HepG2 (cell line): ENCODE data around the gene RAE1. TPM values are rescaled to one million over a fixed set of nuclear protein-coding genes. Genes with fewer than 3 reads are reported as not detected.
A peak's percentile ranks its signal among the peaks of the same experiment; 100 is the strongest.

Experiments used
- ATAC-seq: fragments of 200-7000 bp; cut with Tn5 transposase; 3 replicates; pipeline ENCODE4 v1.9.1; 2020; ENCODE audit warnings: mild to moderate bottlenecking, moderate library complexity
- BruUV-seq: library from RNA; stranded (reverse); fragments of 400-500 nt; replicated peaks from 2 replicates; lab custom pipeline; 2021; lab: Mats Ljungman, UMichigan
- CTCF ChIA-PET: fragments of 300-600 bp; formaldehyde crosslinking; extraction: SDS; loops from one replicate; lab custom pipeline; 2021; ENCODE audit warnings: low total read pairs, inconsistent platforms, low intra/inter-chr PET ratio; lab: Yijun Ruan, JAX
- POLR2A ChIA-PET: fragments of 350-600 bp; sonication (Branson Sonifier 250); formaldehyde crosslinking; loops from one replicate; lab custom pipeline; 2020; ENCODE audit warnings: antibody characterized with exemption, inconsistent platforms; lab: Yijun Ruan, JAX
- DNase-seq: peaks from one replicate; pipeline ENCODE4 v3.0.0-alpha.2; 2015; ENCODE audit warnings: low spot score
- FAIRE-seq: peaks from 3 replicates; lab custom pipeline; 2011; peaks lifted over from hg19 to GRCh38; lab: Jason Lieb, UNC
- H2AFZ ChIP-seq: one replicate; pipeline ENCODE4 v1.6.1; 2011; ENCODE audit warnings: low read length, inconsistent platforms
- H3K27ac ChIP-seq: fragments of 300-600 bp; 3 replicates; pipeline ENCODE4 v1.8.0; 2011; ENCODE audit warnings: mixed run types, mild to moderate bottlenecking, mixed read lengths, low read length, inconsistent platforms; ENCODE audit not compliant: insufficient read depth; ENCODE audit errors: extremely low read length
- H3K27me3 ChIP-seq, 2 experiments: fragments of 200-600 bp in 1 of 2; 2 replicates in 1 of 2; 3 replicates in 1 of 2; pipeline versions ENCODE4 v1.6.0 to v1.8.0; 2011; ENCODE audit warnings: low read length in 2 of 2, mild to moderate bottlenecking in 2 of 2, moderate library complexity in 2 of 2, inconsistent platforms in 1 of 2; ENCODE audit not compliant: insufficient read depth in 2 of 2, control insufficient read depth in 1 of 2
- H3K36me3 ChIP-seq, 2 experiments: fragments of 200-600 bp in 1 of 2; replicated peaks in 1 of 2; 2 replicates in 1 of 2; 3 replicates in 1 of 2; pipeline versions ENCODE4 v1.5.1 to v1.8.0; 2011; ENCODE audit warnings: low read length in 2 of 2, inconsistent platforms in 1 of 2; ENCODE audit not compliant: insufficient read depth in 2 of 2, control insufficient read depth in 1 of 2
- H3K4me1 ChIP-seq: 2 replicates; pipeline ENCODE4 v1.5.1; 2012; ENCODE audit warnings: low read length, inconsistent platforms; ENCODE audit not compliant: insufficient read depth
- H3K4me2 ChIP-seq: 2 replicates; pipeline ENCODE4 v1.6.0; 2011; ENCODE audit warnings: low read depth, low read length, inconsistent platforms
- H3K4me3 ChIP-seq, 3 experiments: fragments of 200-600 bp in 1 of 3; sonication (generic), shearing (Covaris generic) in 1 of 3; replicated peaks in 1 of 3; 2 replicates each; pipeline ENCODE4 v1.5.1; 2011 to 2016; ENCODE audit warnings: low read length in 3 of 3, inconsistent platforms in 2 of 3, low read depth in 2 of 3, mild to moderate bottlenecking in 2 of 3, control low read depth in 1 of 3, mixed read lengths in 1 of 3; ENCODE audit not compliant: insufficient read depth in 1 of 3
- H3K79me2 ChIP-seq: one replicate; pipeline ENCODE4 v1.6.1; 2011; ENCODE audit warnings: low read length, inconsistent platforms; ENCODE audit not compliant: insufficient read depth
- H3K9ac ChIP-seq: 2 replicates; pipeline ENCODE4 v1.6.0; 2011; ENCODE audit warnings: mild to moderate bottlenecking, low read depth, low read length, inconsistent platforms; ENCODE audit not compliant: insufficient read depth
- H3K9me3 ChIP-seq: 2 replicates; pipeline ENCODE4 v1.5.1; 2012; ENCODE audit warnings: mild to moderate bottlenecking, low read length
- H4K20me1 ChIP-seq: 2 replicates; pipeline ENCODE4 v1.6.0; 2011; ENCODE audit warnings: inconsistent platforms, mild to moderate bottlenecking, low read length, moderate library complexity; ENCODE audit not compliant: insufficient read depth
- ATF4 ChIP-seq, 2 experiments: fragments of 450-650 bp in 1 of 2; sonication (generic) in 1 of 2; formaldehyde crosslinking; IDR thresholded peaks; 2 replicates each; pipeline versions ENCODE4 v1.5.0 to v1.8.0; 2020 to 2022; ENCODE audit warnings: mild to moderate bottlenecking in 1 of 2, missing genetic modification reagents in 1 of 2
- ATRX ChIP-seq: sonication (generic); formaldehyde crosslinking; IDR thresholded peaks from 2 replicates; pipeline ENCODE4 v1.4.0; 2020; ENCODE audit warnings: missing genetic modification reagents, borderline replicate concordance
- HIVEP1 ChIP-seq: sonication (generic); formaldehyde crosslinking; IDR thresholded peaks from 2 replicates; pipeline ENCODE4 v1.4.0; 2020; ENCODE audit warnings: mild to moderate bottlenecking, missing genetic modification reagents
- NKX3-1 ChIP-seq: sonication (generic); formaldehyde crosslinking; IDR thresholded peaks from 2 replicates; pipeline ENCODE4 v1.5.0; 2020; ENCODE audit warnings: missing genetic modification reagents
- SRSF4 ChIP-seq: fragments of 200-400 bp; formaldehyde crosslinking; IDR thresholded peaks from one replicate; pipeline ENCODE4 v1.6.1; 2018; ENCODE audit warnings: mild to moderate bottlenecking, low read depth, low read length, moderate library complexity; ENCODE audit not compliant: poor library complexity, severe bottlenecking
- TCF12 ChIP-seq, 2 experiments: fragments of 450-650 bp in 1 of 2; sonication (generic) in 1 of 2; formaldehyde crosslinking in 1 of 2; IDR thresholded peaks; 2 replicates each; pipeline versions ENCODE4 v1.6.1 to v1.8.0; 2017 to 2022; ENCODE audit warnings: antibody characterized with exemption in 1 of 2, mild to moderate bottlenecking in 1 of 2, missing genetic modification reagents in 1 of 2, moderate library complexity in 1 of 2
- ZC3H13 ChIP-seq: sonication (generic); formaldehyde crosslinking; IDR thresholded peaks from 2 replicates; pipeline ENCODE4 v1.8.1; 2023; ENCODE audit warnings: mild to moderate bottlenecking, missing genetic modification reagents, moderate library complexity
- ZNF432 ChIP-seq: sonication (generic); formaldehyde crosslinking; IDR thresholded peaks from 2 replicates; pipeline ENCODE4 v1.5.0; 2020; ENCODE audit warnings: missing genetic modification reagents, mild to moderate bottlenecking, borderline replicate concordance
- ZNF703 ChIP-seq: sonication (generic); formaldehyde crosslinking; IDR thresholded peaks from 2 replicates; pipeline ENCODE4 v1.5.1; 2020; ENCODE audit warnings: missing genetic modification reagents, mild to moderate bottlenecking, moderate library complexity, borderline replicate concordance
- ZNF883 ChIP-seq: sonication (generic); formaldehyde crosslinking; IDR thresholded peaks from 2 replicates; pipeline ENCODE4 v1.5.1; 2020; ENCODE audit warnings: mild to moderate bottlenecking, missing genetic modification reagents; ENCODE audit errors: not compliant biosample characterization
- WGBS: methylation state at CpG from one replicate; pipeline ENCODE4 v1.1.6; 2017; ENCODE audit warnings: low lambda C conversion rate; 5-methylcytosine and 5-hydroxymethylcytosine counted together
- in situ Hi-C: cut with HindIII; loops from 2 replicates; pipeline ENCODE4 v1.10.0; 2017; ENCODE audit warnings: low pct_unique_long_range_greater_than_20kb; ENCODE audit not compliant: extremely low pct_ligation_motif_present
- intact Hi-C: fragments of 100-400 bp; cut with micrococcal nuclease; formaldehyde crosslinking; loops from one replicate; pipeline ENCODE4 v1.10.0; 2022; ENCODE audit not compliant: unreplicated experiment
- polyA plus RNA-seq, 8 experiments: library from polyadenylated mRNA; depleted of rRNA in 3 of 8; stranded (reverse) in 7 of 8; unstranded in 1 of 8; fragments of >200 nt; fragmentation: Illumina TruSeq in 4 of 8; extraction: Trizol in 4 of 8; gene quantifications; 2 replicates each; pipeline versions ENCODE4 v1.2.1 to v1.2.3, GENCODE V29; 2011 to 2016; ENCODE audit warnings: low read depth in 4 of 8, missing spikeins in 1 of 8, mixed read lengths in 1 of 8; ENCODE audit not compliant: insufficient read depth in 1 of 8
- total RNA-seq, 5 experiments: library from RNA; depleted of rRNA; stranded (reverse); fragments of >200 nt; fragmentation: Illumina TruSeq; extraction: Trizol; gene quantifications; 2 replicates each; pipeline ENCODE4 v1.2.3, GENCODE V29; 2016; ENCODE audit warnings: low read depth in 1 of 5
- TF ChIP-seq, protein P1 (sequence below): sonication (generic); formaldehyde crosslinking; IDR thresholded peaks from 2 replicates; pipeline ENCODE4 v1.5.1; 2020; ENCODE audit warnings: mild to moderate bottlenecking, missing genetic modification reagents, moderate library complexity

RAE1 gene
- total and polyA plus RNA-seq, 2 of the 13 experiments (the other 11 are each of a cell fraction or from before 2014, with no cell fraction given), result 36.1 to 72.9 TPM

GRCh38 chr20:57420571-57421252 lies 69.7 kb downstream of the RAE1 start (continued):
- TF ChIP-seq, protein P1, sequence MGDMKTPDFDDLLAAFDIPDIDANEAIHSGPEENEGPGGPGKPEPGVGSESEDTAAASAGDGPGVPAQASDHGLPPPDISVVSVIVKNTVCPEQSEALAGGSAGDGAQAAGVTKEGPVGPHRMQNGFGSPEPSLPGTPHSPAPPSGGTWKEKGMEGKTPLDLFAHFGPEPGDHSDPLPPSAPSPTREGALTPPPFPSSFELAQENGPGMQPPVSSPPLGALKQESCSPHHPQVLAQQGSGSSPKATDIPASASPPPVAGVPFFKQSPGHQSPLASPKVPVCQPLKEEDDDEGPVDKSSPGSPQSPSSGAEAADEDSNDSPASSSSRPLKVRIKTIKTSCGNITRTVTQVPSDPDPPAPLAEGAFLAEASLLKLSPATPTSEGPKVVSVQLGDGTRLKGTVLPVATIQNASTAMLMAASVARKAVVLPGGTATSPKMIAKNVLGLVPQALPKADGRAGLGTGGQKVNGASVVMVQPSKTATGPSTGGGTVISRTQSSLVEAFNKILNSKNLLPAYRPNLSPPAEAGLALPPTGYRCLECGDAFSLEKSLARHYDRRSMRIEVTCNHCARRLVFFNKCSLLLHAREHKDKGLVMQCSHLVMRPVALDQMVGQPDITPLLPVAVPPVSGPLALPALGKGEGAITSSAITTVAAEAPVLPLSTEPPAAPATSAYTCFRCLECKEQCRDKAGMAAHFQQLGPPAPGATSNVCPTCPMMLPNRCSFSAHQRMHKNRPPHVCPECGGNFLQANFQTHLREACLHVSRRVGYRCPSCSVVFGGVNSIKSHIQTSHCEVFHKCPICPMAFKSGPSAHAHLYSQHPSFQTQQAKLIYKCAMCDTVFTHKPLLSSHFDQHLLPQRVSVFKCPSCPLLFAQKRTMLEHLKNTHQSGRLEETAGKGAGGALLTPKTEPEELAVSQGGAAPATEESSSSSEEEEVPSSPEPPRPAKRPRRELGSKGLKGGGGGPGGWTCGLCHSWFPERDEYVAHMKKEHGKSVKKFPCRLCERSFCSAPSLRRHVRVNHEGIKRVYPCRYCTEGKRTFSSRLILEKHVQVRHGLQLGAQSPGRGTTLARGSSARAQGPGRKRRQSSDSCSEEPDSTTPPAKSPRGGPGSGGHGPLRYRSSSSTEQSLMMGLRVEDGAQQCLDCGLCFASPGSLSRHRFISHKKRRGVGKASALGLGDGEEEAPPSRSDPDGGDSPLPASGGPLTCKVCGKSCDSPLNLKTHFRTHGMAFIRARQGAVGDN (CRISPR knock-in tag), result 0 out of 2 replicates have a peak, but pooled peaks have one; percentile 18
- TF ChIP-seq ZNF432 (CRISPR knock-in tag) (0 out of 2 replicates have a peak, but pooled peaks have one; percentile 37), HIVEP1 (CRISPR knock-in tag) (peak; percentile 29; the same call in 1 of the 2 replicates)

DNA sequence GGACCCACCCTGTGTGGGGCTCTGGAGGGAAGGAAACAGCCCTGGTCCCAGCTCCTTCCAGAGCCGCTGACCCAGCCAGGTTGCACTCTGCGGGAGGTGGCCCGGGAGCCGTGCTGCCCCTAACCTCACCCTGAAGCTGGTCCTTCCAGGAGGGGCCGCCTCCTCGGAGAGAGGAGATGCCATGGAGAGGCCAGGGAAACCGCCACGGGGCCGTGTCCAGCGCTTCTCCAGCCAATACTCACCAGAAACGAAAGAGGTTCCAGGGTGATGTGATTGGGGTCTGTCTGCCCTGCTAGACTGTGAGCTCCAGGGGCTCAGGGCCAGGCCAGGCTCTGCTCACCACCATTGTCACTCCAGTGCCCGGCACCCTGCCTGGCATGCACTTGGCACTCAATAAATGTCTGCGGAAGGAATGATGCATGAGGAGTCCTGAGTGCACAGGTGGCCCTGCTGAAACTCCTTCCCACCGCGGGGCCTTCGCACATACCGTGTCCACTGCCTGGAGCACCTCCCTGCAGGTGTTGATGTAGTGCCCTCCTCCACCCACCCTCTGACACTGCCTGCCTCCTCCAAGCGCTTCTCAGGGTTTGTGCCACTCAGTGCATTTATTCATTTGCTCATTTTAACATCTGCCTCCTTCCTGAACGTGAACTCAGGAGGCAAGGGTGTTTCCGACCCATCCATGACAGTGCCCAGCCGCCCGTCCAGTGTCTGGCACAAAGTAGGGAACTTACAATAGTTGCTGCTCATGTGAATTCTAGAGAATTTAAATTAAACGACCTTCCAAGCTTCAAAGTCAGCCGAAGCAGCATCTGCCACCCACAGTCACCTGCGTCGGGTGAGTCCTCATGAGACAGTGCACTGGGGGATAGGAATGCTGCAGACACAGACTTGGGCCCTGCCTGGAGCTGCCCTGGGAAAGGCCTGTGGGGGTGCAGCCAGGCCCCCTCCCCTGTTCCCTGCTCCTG lies 70.5 kb downstream of the RAE1 start:
- Histone ChIP-seq H3K27me3 (peaks cover 14 to 62% of the 10 kb centered on the region in 2 experiments), H4K20me1 (no peaks in the 10 kb centered on the region), H2AFZ (no peak overlapping the region), H3K4me1 (no peaks in the 10 kb centered on the region), H3K27ac (no peak overlapping the region), H3K4me2 (no peak overlapping the region), H3K9ac (no peak overlapping the region), H3K4me3 (no peak overlapping the region), H3K9me3 (no peaks in the 10 kb centered on the region), H3K79me2 (no peaks in the 10 kb centered on the region), H3K36me3 (no peaks in the 10 kb centered on the region)
- BruUV-seq, result no TSS peak
- ATAC-seq (peak; percentile 46; the same call in 2 of the 3 replicates), DNase-seq (no peak), FAIRE-seq (no peak)
- ChIA-PET CTCF (no interaction called here), POLR2A (no interaction called here)
- in situ Hi-C loops, result no loop called here
- 39% methylated on average over 23 of the region's 26 CpGs for WGBS
- no peak for TF ChIP-seq SRSF4
- no peak for TF ChIP-seq ATRX
- peak; percentile 55 for TF ChIP-seq ZNF883 (CRISPR knock-in tag)
- no peak for TF ChIP-seq ZNF703 (CRISPR knock-in tag)
- no peak for TF ChIP-seq TCF12 (IDR thresholded peaks at IDR 0.05)
- no peak for TF ChIP-seq TCF12 (CRISPR knock-in tag; IDR thresholded peaks at IDR 0.05)
- TF ChIP-seq NKX3-1 (CRISPR knock-in tag), result no peak
- no peak for TF ChIP-seq ZC3H13 (CRISPR knock-in tag)
- no peak for TF ChIP-seq ATF4 (CRISPR knock-in tag; IDR thresholded peaks at IDR 0.05)
- intact Hi-C loops, result no loop called here
